IPS DF 19.7 (cell line): Measurements from ENCODE around the gene UMOD.

Experiments
- DNase-seq: peaks from one replicate; pipeline ENCODE4 v3.0.0-alpha.2; 2013; ENCODE audit warnings: low read depth, low spot score

The UMOD gene

GRCh38 chr16:20364051-20364450 is 11.5 kb upstream of the UMOD start:
- DNase-seq, result no peak

DNA sequence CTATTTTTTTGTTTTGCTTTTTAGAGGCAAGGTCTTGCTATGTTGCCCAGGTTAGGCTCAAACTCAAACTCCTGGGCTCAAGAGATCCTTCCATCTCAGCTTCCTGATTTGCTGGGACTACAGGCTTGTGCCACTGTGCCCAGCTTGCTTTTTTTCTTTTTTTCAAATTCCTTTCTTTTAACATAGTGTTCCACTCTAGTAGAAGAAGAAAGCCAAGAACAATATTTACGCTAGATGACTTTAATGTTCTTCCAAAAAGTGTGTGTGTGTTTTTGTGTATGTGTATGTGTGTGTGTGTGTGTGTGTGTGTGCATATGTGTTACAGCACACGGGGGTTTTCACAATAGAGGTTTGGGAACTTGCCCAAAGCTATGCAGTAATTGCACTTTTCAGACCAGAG is 10.7 kb upstream of the UMOD start:
- no peak for DNase-seq

- no peak for DNase-seq
Observed at GRCh38 chr16:20359997-20360396, 7.5 kb upstream of the UMOD start.

DNA sequence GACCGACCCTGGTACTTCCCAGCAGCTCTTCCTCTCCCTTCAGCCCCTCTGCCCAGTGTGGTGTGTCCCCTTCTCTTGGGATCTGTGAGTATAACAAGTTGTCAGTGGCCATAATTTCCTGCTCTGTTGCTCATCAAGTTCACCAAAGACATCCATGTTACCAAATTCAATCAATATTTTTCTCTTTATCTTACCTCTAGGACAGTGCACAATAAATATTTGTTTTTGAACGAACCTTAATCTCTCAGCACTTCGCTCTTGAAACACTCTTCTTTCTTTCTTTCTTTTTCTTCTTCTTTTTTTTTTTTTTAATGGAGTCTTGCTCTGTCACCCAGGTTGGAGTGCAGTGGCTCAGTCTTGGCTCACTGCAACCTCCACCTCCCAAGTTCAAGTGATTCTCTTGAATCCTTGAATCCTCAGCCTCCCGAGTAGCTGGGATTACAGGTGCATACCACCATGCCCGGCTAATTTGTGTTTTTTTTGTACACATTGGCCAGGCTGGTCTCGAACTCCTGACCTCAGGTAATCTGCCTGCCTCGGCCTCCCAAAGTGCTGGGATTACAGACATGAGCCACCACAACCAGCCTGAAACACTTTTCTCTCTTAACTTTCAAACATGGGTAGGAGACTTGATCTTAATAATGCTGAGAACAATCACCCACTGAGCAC is 2.7 kb upstream of the UMOD start:
- DNase-seq, result no peak

DNA sequence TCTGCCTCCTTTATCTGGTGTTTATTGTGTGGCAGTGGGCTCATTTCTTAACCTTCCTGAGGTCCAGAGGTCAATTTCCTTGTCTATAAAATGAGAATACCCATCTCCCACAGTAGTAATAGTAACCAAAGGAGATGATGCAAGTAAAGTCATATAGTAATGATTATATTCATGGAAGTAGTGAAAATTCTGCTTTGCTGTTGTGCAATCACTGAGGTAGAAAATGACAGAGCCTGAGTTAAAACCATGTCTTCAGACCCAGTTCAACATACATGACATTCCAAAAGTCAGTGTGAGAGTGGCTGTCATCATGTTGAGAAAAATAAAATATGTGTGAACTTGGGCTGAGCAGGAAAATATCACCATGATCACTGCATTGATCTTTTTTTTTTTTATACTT is 864 bp upstream of the UMOD start:
- no peak for DNase-seq

DNA sequence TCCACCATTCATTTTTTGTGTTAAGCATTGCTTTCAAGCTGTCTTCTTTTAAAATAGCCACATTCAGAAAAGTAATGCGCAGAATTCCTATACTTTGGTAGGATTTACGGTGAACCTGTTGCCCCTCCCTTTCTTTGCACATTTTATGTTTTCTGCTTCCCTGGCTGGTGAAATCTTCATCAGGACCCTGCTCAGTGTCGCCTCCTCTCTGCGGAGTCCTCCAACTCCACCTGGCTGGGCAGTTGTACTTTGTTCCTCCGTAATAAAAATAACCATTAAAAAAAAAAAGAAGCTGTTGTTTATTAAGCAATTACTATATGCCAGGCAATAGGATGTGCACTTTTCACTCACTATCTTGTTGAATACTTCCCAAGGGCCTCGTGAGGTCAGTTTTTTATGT is 2.9 kb downstream of the UMOD start:
- no peak for DNase-seq

DNA sequence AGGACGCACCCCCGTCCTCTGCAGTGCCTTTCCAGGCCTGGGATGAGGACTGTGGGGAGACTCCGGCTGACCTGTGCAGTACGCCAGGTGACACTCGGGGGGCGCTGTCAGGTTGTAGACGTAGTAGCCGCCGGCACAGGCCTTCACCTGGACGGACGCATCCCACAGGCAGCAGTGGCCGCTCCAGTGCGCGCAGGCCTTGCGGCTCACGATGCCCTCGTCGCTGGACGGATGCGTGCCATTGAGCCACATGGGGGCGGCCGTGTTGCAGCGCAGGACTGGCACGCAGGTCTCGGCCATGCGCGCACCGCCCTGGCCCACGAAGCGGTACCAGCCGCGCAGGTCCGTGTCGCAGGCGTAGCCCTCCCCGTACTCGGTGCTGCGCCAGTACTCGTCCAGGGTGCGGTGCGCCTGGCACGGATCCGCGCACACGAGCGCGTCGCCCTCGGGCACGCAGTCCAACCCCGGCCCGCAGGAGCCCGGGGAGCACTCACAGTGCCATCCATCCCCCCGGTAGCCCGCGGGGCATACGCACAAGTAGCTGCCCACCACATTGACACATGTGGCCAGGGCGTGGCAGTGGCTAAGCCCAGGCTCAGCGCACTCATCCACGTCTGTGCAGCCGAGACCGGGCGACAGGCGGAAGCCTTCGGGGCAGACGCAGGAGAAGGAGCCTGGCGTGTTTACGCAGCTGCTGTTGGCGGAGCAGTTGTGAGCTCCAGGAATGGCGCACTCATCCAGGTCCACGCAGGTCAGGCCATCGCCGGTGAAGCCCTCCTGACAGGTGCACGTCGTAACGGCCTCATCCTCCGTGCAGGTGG is 3.9 kb downstream of the UMOD start:
- DNase-seq, result no peak

- DNase-seq, result no peak
Observed at GRCh38 chr16:20347666-20348364, 4.7 kb downstream of the UMOD start.

- no peak for DNase-seq
Observed at GRCh38 chr16:20344611-20345010, 7.9 kb downstream of the UMOD start.

- DNase-seq, result no peak
Observed at GRCh38 chr16:20339744-20340143, 12.8 kb downstream of the UMOD start.

- DNase-seq, result no peak
Observed at GRCh38 chr16:20336955-20337354, 15.6 kb downstream of the UMOD start.

GRCh38 chr16:20334396-20334795 is 18.1 kb downstream of the UMOD start:
- no peak for DNase-seq

GRCh38 chr16:20333120-20333519 is 19.4 kb downstream of the UMOD start:
- DNase-seq, result no peak

DNA sequence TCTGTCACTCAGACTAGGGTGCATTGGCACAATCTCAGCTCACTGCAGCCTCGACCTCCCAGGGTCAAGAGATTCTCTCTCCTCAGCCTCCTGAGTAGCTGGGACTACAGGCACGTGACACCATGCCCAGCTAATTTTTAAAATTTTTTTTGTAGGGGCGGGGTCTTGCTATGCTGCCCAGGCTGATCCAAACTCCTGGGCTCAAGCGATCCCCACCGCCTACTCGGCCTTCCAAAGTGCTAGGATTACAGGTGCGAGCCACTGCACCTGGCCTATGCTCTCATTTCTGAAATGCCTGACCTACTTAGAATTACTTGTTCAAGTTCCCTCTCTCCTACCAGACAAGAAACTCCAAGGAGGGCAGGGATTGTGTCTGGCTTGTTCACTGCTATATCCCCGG is 20.1 kb downstream of the UMOD start:
- DNase-seq, result no peak

DNA sequence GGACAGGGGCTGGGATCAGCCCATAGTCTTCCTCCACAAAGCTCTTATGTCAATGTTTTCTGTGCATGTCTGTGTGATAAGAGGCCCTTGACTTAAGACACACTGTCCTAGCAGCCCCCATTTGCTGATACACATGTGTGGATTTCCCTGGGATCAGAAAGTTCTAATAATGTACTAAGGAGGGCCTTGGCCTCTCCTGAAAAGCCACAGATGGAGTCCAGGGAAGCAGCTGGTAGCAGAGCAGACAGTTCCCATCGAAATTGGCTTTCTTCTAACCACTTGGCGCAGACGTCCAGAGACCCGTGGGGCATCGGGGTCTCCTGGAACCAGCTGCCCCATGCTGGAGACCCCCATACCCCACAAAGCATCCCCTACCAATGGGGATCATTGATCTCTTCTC is 20.9 kb downstream of the UMOD start:
- DNase-seq, result no peak

DNA sequence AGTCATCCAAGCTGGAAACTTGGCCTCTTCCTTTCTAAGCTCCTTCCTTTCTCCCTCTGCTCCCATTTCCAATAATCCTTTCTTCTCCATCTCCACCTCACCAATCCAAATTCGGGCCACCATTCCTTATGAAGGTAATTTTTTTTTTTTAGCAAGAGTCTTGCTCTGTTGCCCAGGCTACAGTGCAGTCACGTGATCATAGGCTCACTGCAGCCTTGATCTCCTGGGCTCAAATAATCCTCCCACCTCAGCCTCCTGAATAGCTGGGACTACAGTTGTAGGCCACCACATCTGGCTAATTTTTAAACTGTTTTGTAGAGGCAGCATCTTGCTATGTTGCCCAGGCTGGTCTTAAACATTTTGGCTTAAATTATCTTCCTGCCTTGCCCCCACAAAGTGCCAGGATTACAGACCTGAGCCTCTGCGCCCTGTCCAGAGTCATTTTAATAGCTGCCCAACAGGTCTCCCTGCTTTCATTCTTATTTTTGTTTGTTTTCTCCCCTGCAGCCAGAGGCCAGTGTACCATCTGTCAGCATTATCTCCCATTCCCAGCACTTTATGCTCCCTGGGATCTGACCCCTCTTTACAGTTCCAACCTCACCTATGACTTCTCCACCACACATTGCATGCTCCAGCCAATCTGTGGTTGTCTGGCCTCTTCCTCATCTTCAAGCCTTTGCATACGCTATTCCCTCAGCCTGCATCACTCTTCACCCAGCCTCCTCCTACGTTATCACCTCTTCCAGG is 22.9 kb downstream of the UMOD start:
- no peak for DNase-seq

- no peak for DNase-seq
Observed at GRCh38 chr16:20327444-20328041, 25.0 kb downstream of the UMOD start, which contains the start of gene GP2. Gene GP2, minus strand, starts transcription at chr16:20327513. Its CDS starts 1,082 bp downstream, at chr16:20326431.

GRCh38 chr16:20326321-20326720 is 26.2 kb downstream of the UMOD start:
- no peak for DNase-seq

DNA sequence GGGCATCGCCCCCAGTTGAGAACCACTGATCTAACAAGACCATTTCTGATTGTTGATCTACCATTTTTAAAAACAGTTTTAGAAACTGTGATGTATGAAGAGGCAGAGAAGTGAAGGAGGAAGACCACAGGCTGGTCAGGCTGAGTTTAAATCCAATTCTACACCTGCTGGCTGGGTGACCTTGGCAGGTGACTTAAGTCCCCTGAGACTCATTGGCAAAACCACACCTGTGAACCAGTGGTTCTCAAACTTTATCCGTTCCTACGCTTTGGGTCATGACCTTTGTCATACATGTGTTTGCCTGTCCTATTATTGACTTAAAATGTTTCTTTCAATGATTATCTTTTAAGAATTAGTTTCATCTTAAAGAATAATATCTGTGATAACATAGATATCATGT is 27.5 kb downstream of the UMOD start:
- DNase-seq, result no peak

GRCh38 chr16:20323591-20324117 is 28.9 kb downstream of the UMOD start:
- DNase-seq, result no peak

GRCh38 chr16:20322696-20323095 is 29.8 kb downstream of the UMOD start:
- no peak for DNase-seq
